H9 (cell line): Measurements from ENCODE around the gene SH3GL3. TPM values are rescaled to one million over a fixed set of nuclear protein-coding genes. Genes with fewer than 3 reads are reported as not detected.

ENCODE experiments used
- DNase-seq: peaks from one replicate; pipeline ENCODE4 v3.0.0-alpha.2; 2017
- H2AFZ ChIP-seq: one replicate; pipeline ENCODE4 v1.6.1; 2013; ENCODE audit warnings: mild to moderate bottlenecking, low read length, control low read depth, moderate library complexity
- H2AK5ac ChIP-seq: 2 replicates; pipeline ENCODE4 v1.6.1; 2013; ENCODE audit warnings: low read length, control low read depth, mixed read lengths; ENCODE audit not compliant: insufficient read length
- H2BK120ac ChIP-seq: one replicate; pipeline ENCODE4 v1.6.1; 2013; ENCODE audit warnings: low read depth, mild to moderate bottlenecking, low read length, control low read depth, inconsistent platforms; ENCODE audit not compliant: poor library complexity, severe bottlenecking
- H2BK12ac ChIP-seq: 2 replicates; pipeline ENCODE4 v1.6.1; 2013; ENCODE audit warnings: low read length, control low read depth, mixed read lengths, low read depth; ENCODE audit not compliant: insufficient read length
- H2BK15ac ChIP-seq: 2 replicates; pipeline ENCODE4 v1.6.1; 2013; ENCODE audit warnings: low read depth, low read length, control low read depth
- H2BK20ac ChIP-seq: one replicate; pipeline ENCODE4 v1.6.1; 2013; ENCODE audit warnings: low read depth, mild to moderate bottlenecking, low read length, control low read depth, inconsistent platforms; ENCODE audit not compliant: poor library complexity, severe bottlenecking
- H2BK5ac ChIP-seq: 2 replicates; pipeline ENCODE4 v1.6.1; 2013; ENCODE audit warnings: low read length, control low read depth, mixed read lengths; ENCODE audit not compliant: insufficient read length
- H3K14ac ChIP-seq: 2 replicates; pipeline ENCODE4 v1.6.1; 2013; ENCODE audit warnings: low read length, control low read depth; ENCODE audit not compliant: insufficient read depth
- H3K18ac ChIP-seq: 2 replicates; pipeline ENCODE4 v1.6.1; 2013; ENCODE audit warnings: low read depth, mild to moderate bottlenecking, mixed read lengths, low read length, control low read depth; ENCODE audit not compliant: insufficient read length
- H3K23ac ChIP-seq: 2 replicates; pipeline ENCODE4 v1.6.1; 2013; ENCODE audit warnings: low read length, control low read depth, mixed read lengths, low read depth; ENCODE audit not compliant: insufficient read length
- H3K23me2 ChIP-seq: 2 replicates; pipeline ENCODE4 v1.6.1; 2013; ENCODE audit warnings: low read depth, mild to moderate bottlenecking, mixed read lengths, low read length, control low read depth; ENCODE audit not compliant: insufficient read length, poor library complexity, severe bottlenecking
- H3K27ac ChIP-seq: 2 replicates; pipeline ENCODE4 v1.5.1; 2013; ENCODE audit warnings: low read length, control low read depth, mixed read lengths, low read depth; ENCODE audit not compliant: insufficient read length
- H3K27me3 ChIP-seq: 2 replicates; pipeline ENCODE4 v1.6.1; 2013; ENCODE audit warnings: low read length, control low read depth, inconsistent platforms; ENCODE audit not compliant: insufficient read depth
- H3K4ac ChIP-seq: 2 replicates; pipeline ENCODE4 v1.6.1; 2013; ENCODE audit warnings: low read depth, mild to moderate bottlenecking, control low read depth, inconsistent platforms, low read length, moderate library complexity
- H3K4me1 ChIP-seq: 2 replicates; pipeline ENCODE4 v1.6.1; 2013; ENCODE audit warnings: low read length, control low read depth, inconsistent platforms; ENCODE audit not compliant: insufficient read depth
- H3K4me2 ChIP-seq: 2 replicates; pipeline ENCODE4 v1.6.1; 2013; ENCODE audit warnings: low read length, control low read depth, mixed read lengths; ENCODE audit not compliant: insufficient read length, insufficient read depth
- H3K56ac ChIP-seq: 2 replicates; pipeline ENCODE4 v1.6.1; 2013; ENCODE audit warnings: low read depth, mild to moderate bottlenecking, mixed read lengths, low read length, control low read depth; ENCODE audit not compliant: insufficient read length
- H3K79me1 ChIP-seq: 2 replicates; pipeline ENCODE4 v1.6.1; 2013; ENCODE audit warnings: low read depth, mild to moderate bottlenecking, moderate library complexity, low read length, control low read depth, inconsistent platforms; ENCODE audit not compliant: insufficient read depth, poor library complexity, severe bottlenecking
- H3K79me2 ChIP-seq: 2 replicates; pipeline ENCODE4 v1.6.1; 2013; ENCODE audit warnings: low read length, control low read depth, inconsistent platforms; ENCODE audit not compliant: insufficient read depth
- H3K9ac ChIP-seq: 2 replicates; pipeline ENCODE4 v1.6.1; 2013; ENCODE audit warnings: low read length, control low read depth, mixed read lengths; ENCODE audit not compliant: insufficient read length; ENCODE audit errors: extremely low read depth
- H3K9me3 ChIP-seq: one replicate; pipeline ENCODE4 v1.6.1; 2013; ENCODE audit warnings: low read depth, low read length, inconsistent platforms; ENCODE audit not compliant: control insufficient read depth
- H3T11ph ChIP-seq: one replicate; pipeline ENCODE4 v1.6.1; 2013; ENCODE audit warnings: mild to moderate bottlenecking, low read length, control low read depth, inconsistent platforms
- H4K20me1 ChIP-seq: one replicate; pipeline ENCODE4 v1.6.1; 2013; ENCODE audit not compliant: control insufficient read depth, insufficient read length, insufficient read depth
- H4K5ac ChIP-seq: 2 replicates; pipeline ENCODE4 v1.6.1; 2013; ENCODE audit warnings: low read depth, mild to moderate bottlenecking, mixed read lengths, low read length, control low read depth; ENCODE audit not compliant: insufficient read length
- H4K8ac ChIP-seq: replicated peaks from 2 replicates; pipeline ENCODE4 v1.6.1; 2013; ENCODE audit warnings: low read length, control low read depth, mixed read lengths, low read depth; ENCODE audit not compliant: insufficient read length
- H4K91ac ChIP-seq: 2 replicates; pipeline ENCODE4 v1.6.1; 2013; ENCODE audit warnings: low read depth, mild to moderate bottlenecking, moderate library complexity, mixed read lengths, low read length, control low read depth; ENCODE audit not compliant: insufficient read length
- H3K27ac Mint-ChIP-seq, 3 experiments: 2 replicates in 2 of 3; 3 replicates in 1 of 3; pipeline ENCODE4 v1.8.0; 2020 to 2021; ENCODE audit warnings: mixed read lengths in 3 of 3, mild to moderate bottlenecking in 1 of 3, moderate library complexity in 1 of 3
- H3K27me3 Mint-ChIP-seq: 2 replicates; pipeline ENCODE4 v1.8.0; 2021; ENCODE audit warnings: low read depth, mild to moderate bottlenecking, moderate library complexity, mixed read lengths
- H3K36me3 Mint-ChIP-seq, 3 experiments: 2 replicates in 2 of 3; 3 replicates in 1 of 3; pipeline ENCODE4 v1.8.0; 2020 to 2021; ENCODE audit warnings: low read depth in 3 of 3, mixed read lengths in 3 of 3; ENCODE audit not compliant: insufficient read depth in 1 of 3
- H3K4me1 Mint-ChIP-seq, 2 experiments: 2 replicates each; pipeline ENCODE4 v1.8.0; 2020; ENCODE audit warnings: mixed read lengths in 2 of 2
- H3K4me3 Mint-ChIP-seq, 2 experiments: 2 replicates in 1 of 2; 3 replicates in 1 of 2; pipeline ENCODE4 v1.8.0; 2020 to 2021; ENCODE audit warnings: mild to moderate bottlenecking in 2 of 2, mixed read lengths in 2 of 2, moderate library complexity in 1 of 2
- H3K9me3 Mint-ChIP-seq, 2 experiments: 2 replicates in 1 of 2; 3 replicates in 1 of 2; pipeline ENCODE4 v1.8.0; 2020; ENCODE audit warnings: mild to moderate bottlenecking in 2 of 2, mixed read lengths in 2 of 2, moderate library complexity in 1 of 2
- CTCF ChIP-seq: fragments of 200-600 bp; sonication (generic); conservative IDR thresholded peaks from 3 replicates; pipeline ENCODE4 v1.8.0; 2021; ENCODE audit warnings: antibody characterized with exemption, mild to moderate bottlenecking
- WGBS: extraction: QIAGEN DNeasy Blood & Tissue Kit; methylation state at CpG from one replicate; pipeline ENCODE4 v1.1.7; 2013; ENCODE audit warnings: missing lambda C conversion rate, low lambda C conversion rate, mixed read lengths; ENCODE audit not compliant: insufficient read length; ENCODE audit errors: extremely low coverage; 5-methylcytosine and 5-hydroxymethylcytosine counted together
- total RNA-seq: library from RNA; stranded (reverse); gene quantifications from 2 replicates; pipeline ENCODE4 v1.2.1, GENCODE V29; 2021

SH3GL3 gene
- total RNA-seq, 1 experiment from 2014 or later, result 11.2 TPM

- no peak overlapping the region for H3T11ph ChIP-seq
- no peak overlapping the region for H3K27ac ChIP-seq
- no peaks in the 10 kb centered on the region for H3K27me3 ChIP-seq
- H4K5ac ChIP-seq, result no peak overlapping the region
- no peak overlapping the region for H3K23ac ChIP-seq
- no peak overlapping the region for H4K91ac ChIP-seq
- no peak overlapping the region for H3K56ac ChIP-seq
- H3K4me1 ChIP-seq, result no peaks in the 10 kb centered on the region; the same call in 1 of the 2 replicates
- no peak overlapping the region for H3K4ac ChIP-seq
- H3K79me1 ChIP-seq, result no peaks in the 10 kb centered on the region
- H2BK12ac ChIP-seq, result peak overlapping the region; percentile 29
- H3K27ac Mint-ChIP-seq, result no peak overlapping the region; a peak in 1 of 7 replicates
- H3K9ac ChIP-seq, result no peak overlapping the region
- H3K18ac ChIP-seq, result no peak overlapping the region
- H2BK15ac ChIP-seq, result no peak overlapping the region
- peaks cover 8 to 9% of the 10 kb centered on the region in 2 experiments for H3K4me1 Mint-ChIP-seq
- DNase-seq, result no peak
- no peak overlapping the region for H2AFZ ChIP-seq
- H3K14ac ChIP-seq, result no peak overlapping the region
- no peak overlapping the region for H2BK20ac ChIP-seq
- no CpG with 5 or more reads among the region's 4 CpGs for WGBS
- H3K4me3 Mint-ChIP-seq, result no peak overlapping the region
- H3K36me3 Mint-ChIP-seq, result no peaks in the 10 kb centered on the region; a peak in 1 of 7 replicates
- H3K79me2 ChIP-seq, result no peaks in the 10 kb centered on the region
- no peak overlapping the region for H4K8ac ChIP-seq
- H2AK5ac ChIP-seq, result no peak overlapping the region
- no peaks in the 10 kb centered on the region for H3K23me2 ChIP-seq
- H3K9me3 ChIP-seq, result no peaks in the 10 kb centered on the region
- H2BK120ac ChIP-seq, result no peak overlapping the region
- no peak overlapping the region for H3K4me2 ChIP-seq
- no peaks in the 10 kb centered on the region for H3K9me3 Mint-ChIP-seq
- H3K27me3 Mint-ChIP-seq, result no peaks in the 10 kb centered on the region
- no peak overlapping the region for H2BK5ac ChIP-seq
- TF ChIP-seq CTCF, result no peak
- no peaks in the 10 kb centered on the region for H4K20me1 ChIP-seq
Observed at GRCh38 chr15:83504365-83504764, 57.2 kb downstream of the SH3GL3 start.
